HepG2 (cell line): ENCODE measurements around the gene RBCK1. TPM values are rescaled to one million over a fixed set of nuclear protein-coding genes. Genes with fewer than 3 reads are reported as not detected.

ENCODE experiments used
- ATAC-seq: fragments of 200-7000 bp; cut with Tn5 transposase; 3 replicates; pipeline ENCODE4 v1.9.1; 2020; ENCODE audit warnings: mild to moderate bottlenecking, moderate library complexity
- BruUV-seq: library from RNA; stranded (reverse); fragments of 400-500 nt; replicated peaks from 2 replicates; lab custom pipeline; 2021; lab: Mats Ljungman, UMichigan
- CTCF ChIA-PET: fragments of 300-600 bp; formaldehyde crosslinking; extraction: SDS; loops from one replicate; lab custom pipeline; 2021; ENCODE audit warnings: low total read pairs, inconsistent platforms, low intra/inter-chr PET ratio; lab: Yijun Ruan, JAX
- POLR2A ChIA-PET: fragments of 350-600 bp; sonication (Branson Sonifier 250); formaldehyde crosslinking; loops from one replicate; lab custom pipeline; 2020; ENCODE audit warnings: antibody characterized with exemption, inconsistent platforms; lab: Yijun Ruan, JAX
- DNase-seq: peaks from one replicate; pipeline ENCODE4 v3.0.0-alpha.2; 2015; ENCODE audit warnings: low spot score
- FAIRE-seq: peaks from 3 replicates; lab custom pipeline; 2011; peaks lifted over from hg19 to GRCh38; lab: Jason Lieb, UNC
- H2AFZ ChIP-seq: one replicate; pipeline ENCODE4 v1.6.1; 2011; ENCODE audit warnings: low read length, inconsistent platforms
- H3K27ac ChIP-seq: fragments of 300-600 bp; 3 replicates; pipeline ENCODE4 v1.8.0; 2011; ENCODE audit warnings: mixed run types, mild to moderate bottlenecking, mixed read lengths, low read length, inconsistent platforms; ENCODE audit not compliant: insufficient read depth; ENCODE audit errors: extremely low read length
- H3K27me3 ChIP-seq, 2 experiments: fragments of 200-600 bp in 1 of 2; 2 replicates in 1 of 2; 3 replicates in 1 of 2; pipeline versions ENCODE4 v1.6.0 to v1.8.0; 2011; ENCODE audit warnings: low read length in 2 of 2, mild to moderate bottlenecking in 2 of 2, moderate library complexity in 2 of 2, inconsistent platforms in 1 of 2; ENCODE audit not compliant: insufficient read depth in 2 of 2, control insufficient read depth in 1 of 2
- H3K36me3 ChIP-seq, 2 experiments: fragments of 200-600 bp in 1 of 2; replicated peaks in 1 of 2; 2 replicates in 1 of 2; 3 replicates in 1 of 2; pipeline versions ENCODE4 v1.5.1 to v1.8.0; 2011; ENCODE audit warnings: low read length in 2 of 2, inconsistent platforms in 1 of 2; ENCODE audit not compliant: insufficient read depth in 2 of 2, control insufficient read depth in 1 of 2
- H3K4me1 ChIP-seq: 2 replicates; pipeline ENCODE4 v1.5.1; 2012; ENCODE audit warnings: low read length, inconsistent platforms; ENCODE audit not compliant: insufficient read depth
- H3K4me2 ChIP-seq: 2 replicates; pipeline ENCODE4 v1.6.0; 2011; ENCODE audit warnings: low read depth, low read length, inconsistent platforms
- H3K4me3 ChIP-seq, 3 experiments: fragments of 200-600 bp in 1 of 3; sonication (generic), shearing (Covaris generic) in 1 of 3; replicated peaks in 1 of 3; 2 replicates each; pipeline ENCODE4 v1.5.1; 2011 to 2016; ENCODE audit warnings: low read length in 3 of 3, inconsistent platforms in 2 of 3, low read depth in 2 of 3, mild to moderate bottlenecking in 2 of 3, control low read depth in 1 of 3, mixed read lengths in 1 of 3; ENCODE audit not compliant: insufficient read depth in 1 of 3
- H3K79me2 ChIP-seq: one replicate; pipeline ENCODE4 v1.6.1; 2011; ENCODE audit warnings: low read length, inconsistent platforms; ENCODE audit not compliant: insufficient read depth
- H3K9ac ChIP-seq: 2 replicates; pipeline ENCODE4 v1.6.0; 2011; ENCODE audit warnings: mild to moderate bottlenecking, low read depth, low read length, inconsistent platforms; ENCODE audit not compliant: insufficient read depth
- H3K9me3 ChIP-seq: 2 replicates; pipeline ENCODE4 v1.5.1; 2012; ENCODE audit warnings: mild to moderate bottlenecking, low read length
- H4K20me1 ChIP-seq: 2 replicates; pipeline ENCODE4 v1.6.0; 2011; ENCODE audit warnings: inconsistent platforms, mild to moderate bottlenecking, low read length, moderate library complexity; ENCODE audit not compliant: insufficient read depth
- CBX1 ChIP-seq: IDR thresholded peaks from one replicate; pipeline ENCODE4 v1.6.1; 2016; ENCODE audit warnings: antibody characterized with exemption, low read depth
- HBP1 ChIP-seq: IDR thresholded peaks from 2 replicates; pipeline ENCODE4 v1.6.1; 2016; ENCODE audit warnings: low read depth, control low read depth
- HES4 ChIP-seq: sonication (generic); formaldehyde crosslinking; IDR thresholded peaks from 2 replicates; pipeline ENCODE4 v1.9.0; 2021; ENCODE audit warnings: mild to moderate bottlenecking, missing genetic modification reagents, borderline replicate concordance
- HOXA9 ChIP-seq: sonication (generic); formaldehyde crosslinking; IDR thresholded peaks from 2 replicates; pipeline ENCODE4 v1.8.1; 2022; ENCODE audit warnings: missing genetic modification reagents, mild to moderate bottlenecking, moderate library complexity, borderline replicate concordance
- NFE2 ChIP-seq: sonication (generic); formaldehyde crosslinking; IDR thresholded peaks from 2 replicates; pipeline ENCODE4 v1.4.0; 2020; ENCODE audit warnings: missing genetic modification reagents
- NONO ChIP-seq, 2 experiments: fragments of 450-650 bp in 1 of 2; sonication (generic) in 1 of 2; formaldehyde crosslinking in 1 of 2; IDR thresholded peaks in 1 of 2; conservative IDR thresholded peaks in 1 of 2; 2 replicates each; pipeline versions ENCODE4 v1.6.1 to v1.8.0; 2017 to 2022; ENCODE audit warnings: mild to moderate bottlenecking in 1 of 2, missing genetic modification reagents in 1 of 2, moderate library complexity in 1 of 2
- PHF5A ChIP-seq: IDR thresholded peaks from one replicate; pipeline ENCODE4 v1.6.1; 2018; ENCODE audit warnings: low read depth, missing genetic modification reagents; ENCODE audit not compliant: unreplicated experiment
- REL ChIP-seq: sonication (generic); formaldehyde crosslinking; conservative IDR thresholded peaks from 2 replicates; pipeline ENCODE4 v1.8.0; 2022; ENCODE audit warnings: mild to moderate bottlenecking, missing genetic modification reagents, moderate library complexity
- SIN3B ChIP-seq: fragments of 150-350 bp; IDR thresholded peaks from 2 replicates; pipeline ENCODE4 v1.6.1; 2014; ENCODE audit warnings: low read length
- TRAFD1 ChIP-seq: sonication (generic); formaldehyde crosslinking; IDR thresholded peaks from 2 replicates; pipeline ENCODE4 v1.5.1; 2020; ENCODE audit warnings: missing genetic modification reagents, mild to moderate bottlenecking, borderline replicate concordance
- YEATS4 ChIP-seq: sonication (generic); formaldehyde crosslinking; IDR thresholded peaks from 2 replicates; pipeline ENCODE4 v1.4.0; 2020; ENCODE audit warnings: missing genetic modification reagents, borderline replicate concordance
- ZNF121 ChIP-seq: sonication (generic); formaldehyde crosslinking; IDR thresholded peaks from 2 replicates; pipeline ENCODE4 v1.5.0; 2020; ENCODE audit warnings: mild to moderate bottlenecking, missing genetic modification reagents
- ZNF274 ChIP-seq: sonication (generic); formaldehyde crosslinking; IDR thresholded peaks from 2 replicates; pipeline ENCODE4 v1.5.1; 2020; ENCODE audit warnings: mild to moderate bottlenecking, missing genetic modification reagents
- ZNF576 ChIP-seq: sonication (generic); formaldehyde crosslinking; IDR thresholded peaks from 2 replicates; pipeline ENCODE4 v1.4.0; 2020; ENCODE audit warnings: mild to moderate bottlenecking, missing genetic modification reagents
- ZNF7 ChIP-seq: IDR thresholded peaks from 2 replicates; pipeline ENCODE4 v1.6.1; 2016; ENCODE audit warnings: missing biosample characterization, missing genetic modification reagents
- WGBS: methylation state at CpG from one replicate; pipeline ENCODE4 v1.1.6; 2017; ENCODE audit warnings: low lambda C conversion rate; 5-methylcytosine and 5-hydroxymethylcytosine counted together
- in situ Hi-C: cut with HindIII; loops from 2 replicates; pipeline ENCODE4 v1.10.0; 2017; ENCODE audit warnings: low pct_unique_long_range_greater_than_20kb; ENCODE audit not compliant: extremely low pct_ligation_motif_present
- intact Hi-C: fragments of 100-400 bp; cut with micrococcal nuclease; formaldehyde crosslinking; loops from one replicate; pipeline ENCODE4 v1.10.0; 2022; ENCODE audit not compliant: unreplicated experiment
- polyA plus RNA-seq, 8 experiments: library from polyadenylated mRNA; depleted of rRNA in 3 of 8; stranded (reverse) in 7 of 8; unstranded in 1 of 8; fragments of >200 nt; fragmentation: Illumina TruSeq in 4 of 8; extraction: Trizol in 4 of 8; gene quantifications; 2 replicates each; pipeline versions ENCODE4 v1.2.1 to v1.2.3, GENCODE V29; 2011 to 2016; ENCODE audit warnings: low read depth in 4 of 8, missing spikeins in 1 of 8, mixed read lengths in 1 of 8; ENCODE audit not compliant: insufficient read depth in 1 of 8
- total RNA-seq, 5 experiments: library from RNA; depleted of rRNA; stranded (reverse); fragments of >200 nt; fragmentation: Illumina TruSeq; extraction: Trizol; gene quantifications; 2 replicates each; pipeline ENCODE4 v1.2.3, GENCODE V29; 2016; ENCODE audit warnings: low read depth in 1 of 5

The RBCK1 gene
- total and polyA plus RNA-seq, 2 of the 13 experiments (the other 11 are each of a cell fraction or from before 2014, with no cell fraction given): 149 to 215 TPM

GRCh38 chr20:407953-408842 is at the start of gene RBCK1 (continued):
- no peak for TF ChIP-seq NFE2 (CRISPR knock-in tag)
- 0 out of 2 replicates have a peak, but pooled peaks have one; percentile 14 for TF ChIP-seq SIN3B
- TF ChIP-seq ZNF274 (CRISPR knock-in tag): peak; percentile 98
- TF ChIP-seq ZNF576 (CRISPR knock-in tag): peak; percentile 94; the same call in 1 of the 2 replicates
- no peak; the same call in 1 of the 2 replicates for TF ChIP-seq TRAFD1 (CRISPR knock-in tag)

GRCh38 chr20:358891-359555 is 49.1 kb upstream of the RBCK1 start:
- ATAC-seq (no peak), FAIRE-seq (no peak)
- BruUV-seq: no TSS peak

More at GRCh38 chr20:358891-359555, 49.1 kb upstream of the RBCK1 start:
- H4K20me1 ChIP-seq: no peaks in the 10 kb centered on the region
- H2AFZ ChIP-seq: no peak overlapping the region
- in situ Hi-C loops: loop anchor here (10.0 kb wide), 2 partner anchors 286 to 376 kb away; no protein-coding TSS in a partner anchor
- no peak for DNase-seq
- intact Hi-C loops: no loop called here
- H3K4me1 ChIP-seq: peaks cover 51% of the 10 kb centered on the region
- ChIA-PET CTCF (interaction anchor here (1.6 kb wide), 1 partner anchor 72 kb away, joined by 5 read pairs; no protein-coding TSS in a partner anchor), POLR2A (interaction anchor here (0.7 to 25.4 kb wide), 5 partner anchors 10 to 48 kb away, joined by 3 to 1587 read pairs (median 4); partner anchors contain the start of gene TRIB3)
- H3K4me3 ChIP-seq: no peak overlapping the region
- H3K9ac ChIP-seq: no peak overlapping the region
- TF ChIP-seq NONO (IDR thresholded peaks at IDR 0.05) (no peak), NONO (CRISPR knock-in tag; conservative IDR thresholded peaks at IDR 0.05) (0 out of 2 replicates have a peak, but pooled peaks have one; percentile 23), HBP1 (CRISPR knock-in tag) (no peak), CBX1 (no peak), ZNF7 (CRISPR knock-in tag) (no peak), PHF5A (CRISPR knock-in tag) (no peak), YEATS4 (CRISPR knock-in tag) (0 out of 2 replicates have a peak, but pooled peaks have one; percentile 4), ZNF121 (CRISPR knock-in tag) (peak; percentile 92), HOXA9 (CRISPR knock-in tag) (0 out of 2 replicates have a peak, but pooled peaks have one; percentile 30), HES4 (CRISPR knock-in tag) (no peak), REL (CRISPR knock-in tag) (0 out of 2 replicates have a peak, but pooled peaks have one; percentile 24)
- H3K4me2 ChIP-seq: no peak overlapping the region
- no peaks in the 10 kb centered on the region for H3K36me3 ChIP-seq
- WGBS: 94% methylated on average over 4 of the region's 4 CpGs
- H3K9me3 ChIP-seq: no peaks in the 10 kb centered on the region
- no peaks in the 10 kb centered on the region for H3K27me3 ChIP-seq
- no peak overlapping the region for H3K27ac ChIP-seq
- H3K79me2 ChIP-seq: no peaks in the 10 kb centered on the region
